ENCODE data around the gene TNIP2. TPM values are rescaled to one million over a fixed set of nuclear protein-coding genes. Genes with fewer than 3 reads are reported as not detected.

TNIP2 gene
- 35.5 TPM for polyA plus RNA-seq (2012; ENCODE audit: missing spikeins)

GRCh38 chr4:2755821-2756690 is at the start of gene TNIP2:
Gene TNIP2 (minus strand): TSS chr4:2756336. CDS start chr4:2756289, 47 bp downstream.
- peak; percentile 93 for DNase-seq (ENCODE audit: insufficient read length)
- TF ChIP-seq TAF1 (IDR thresholded peaks at IDR 0.05; ENCODE audit: borderline replicate concordance, low read depth, low read length), result no peak
- peak; percentile 75 for TF ChIP-seq POLR2A (IDR thresholded peaks at IDR 0.05; ENCODE audit: low read depth, low read length)
- TF ChIP-seq POLR2AphosphoS5 (IDR thresholded peaks at IDR 0.05; ENCODE audit: low read depth, low read length), result peak; percentile 49; the same call in 1 of the 2 replicates
- peak; percentile 87 for FAIRE-seq

GRCh38 chr4:2804973-2805501 is 48.9 kb upstream of the TNIP2 start:
- DNase-seq (ENCODE audit: insufficient read length) (no peak), FAIRE-seq (no peak)
- TF ChIP-seq POLR2AphosphoS5 (IDR thresholded peaks at IDR 0.05; ENCODE audit: low read depth, low read length), result no peak

GRCh38 chr4:2804449-2804972 is 48.4 kb upstream of the TNIP2 start:
- FAIRE-seq, result no peak
- DNase-seq (ENCODE audit: insufficient read length), result no peak
- TF ChIP-seq POLR2AphosphoS5 (IDR thresholded peaks at IDR 0.05; ENCODE audit: low read depth, low read length), result no peak
- no peak for TF ChIP-seq POLR2A (IDR thresholded peaks at IDR 0.05; ENCODE audit: low read depth, low read length)
- TF ChIP-seq TAF1 (IDR thresholded peaks at IDR 0.05; ENCODE audit: borderline replicate concordance, low read depth, low read length), result no peak

GRCh38 chr4:2803624-2804448 is 47.7 kb upstream of the TNIP2 start:
- TF ChIP-seq POLR2AphosphoS5 (IDR thresholded peaks at IDR 0.05; ENCODE audit: low read depth, low read length), result no peak
- no peak for TF ChIP-seq TAF1 (IDR thresholded peaks at IDR 0.05; ENCODE audit: borderline replicate concordance, low read depth, low read length)
- TF ChIP-seq POLR2A (IDR thresholded peaks at IDR 0.05; ENCODE audit: low read depth, low read length), result no peak
- DNase-seq (ENCODE audit: insufficient read length) (no peak), FAIRE-seq (peak; percentile 27)

GRCh38 chr4:2802618-2803531 is 46.7 kb upstream of the TNIP2 start:
- no peak for DNase-seq (ENCODE audit: insufficient read length)
- FAIRE-seq, result no peak
- TF ChIP-seq POLR2A (IDR thresholded peaks at IDR 0.05; ENCODE audit: low read depth, low read length) (no peak), TAF1 (IDR thresholded peaks at IDR 0.05; ENCODE audit: borderline replicate concordance, low read depth, low read length) (no peak), POLR2AphosphoS5 (IDR thresholded peaks at IDR 0.05; ENCODE audit: low read depth, low read length) (no peak)

- peak; percentile 86 for FAIRE-seq
- TF ChIP-seq POLR2A (IDR thresholded peaks at IDR 0.05; ENCODE audit: low read depth, low read length), result no peak
- TF ChIP-seq TAF1 (IDR thresholded peaks at IDR 0.05; ENCODE audit: borderline replicate concordance, low read depth, low read length), result no peak
- TF ChIP-seq POLR2AphosphoS5 (IDR thresholded peaks at IDR 0.05; ENCODE audit: low read depth, low read length), result no peak
- DNase-seq (ENCODE audit: insufficient read length), result no peak
Observed at GRCh38 chr4:2800691-2801596, 44.8 kb upstream of the TNIP2 start.

GRCh38 chr4:2799971-2800690 is 44.0 kb upstream of the TNIP2 start:
- FAIRE-seq (peak; percentile 75), DNase-seq (ENCODE audit: insufficient read length) (no peak)
- TF ChIP-seq TAF1 (IDR thresholded peaks at IDR 0.05; ENCODE audit: borderline replicate concordance, low read depth, low read length) (no peak), POLR2A (IDR thresholded peaks at IDR 0.05; ENCODE audit: low read depth, low read length) (no peak), POLR2AphosphoS5 (IDR thresholded peaks at IDR 0.05; ENCODE audit: low read depth, low read length) (no peak)

GRCh38 chr4:2799224-2799911 is 43.2 kb upstream of the TNIP2 start:
- no peak for DNase-seq (ENCODE audit: insufficient read length)
- FAIRE-seq, result peak; percentile 84
- TF ChIP-seq TAF1 (IDR thresholded peaks at IDR 0.05; ENCODE audit: borderline replicate concordance, low read depth, low read length), result no peak
- TF ChIP-seq POLR2AphosphoS5 (IDR thresholded peaks at IDR 0.05; ENCODE audit: low read depth, low read length), result no peak
- TF ChIP-seq POLR2A (IDR thresholded peaks at IDR 0.05; ENCODE audit: low read depth, low read length), result no peak

All from GM12892 (cell line).